Measurements from ENCODE around the gene SMAD4. TPM values are rescaled to one million over a fixed set of nuclear protein-coding genes. Genes with fewer than 3 reads are reported as not detected.
"Not testable (repeated sequence)": the region's sequence is repeated elsewhere in the genome, so short reads cannot be mapped to it uniquely, and the experiment has no call there.

SMAD4 gene
- total RNA-seq, 1 donor from 2014 or later, result 89.1 TPM

DNA sequence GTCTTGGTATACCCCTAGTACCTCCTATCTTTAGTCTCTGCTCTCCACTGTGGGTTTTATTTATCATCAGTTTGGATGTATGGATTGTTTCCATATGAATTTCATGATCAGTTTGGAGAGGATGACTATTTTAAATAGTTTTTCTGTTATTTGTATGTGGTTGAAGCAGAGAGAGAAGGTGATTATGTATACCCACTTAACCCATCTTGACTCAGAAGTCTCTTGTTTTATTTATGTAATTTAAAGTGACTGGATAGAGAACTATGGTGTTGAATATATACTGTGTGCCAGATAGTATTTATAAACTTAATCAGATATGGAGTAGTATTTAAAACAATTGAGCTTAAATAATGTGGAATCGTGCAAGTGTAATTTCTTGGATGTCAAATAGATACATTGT is 39.9 kb downstream of the SMAD4 start:
- intact Hi-C loops (cut with micrococcal nuclease), result no loop called here

DNA sequence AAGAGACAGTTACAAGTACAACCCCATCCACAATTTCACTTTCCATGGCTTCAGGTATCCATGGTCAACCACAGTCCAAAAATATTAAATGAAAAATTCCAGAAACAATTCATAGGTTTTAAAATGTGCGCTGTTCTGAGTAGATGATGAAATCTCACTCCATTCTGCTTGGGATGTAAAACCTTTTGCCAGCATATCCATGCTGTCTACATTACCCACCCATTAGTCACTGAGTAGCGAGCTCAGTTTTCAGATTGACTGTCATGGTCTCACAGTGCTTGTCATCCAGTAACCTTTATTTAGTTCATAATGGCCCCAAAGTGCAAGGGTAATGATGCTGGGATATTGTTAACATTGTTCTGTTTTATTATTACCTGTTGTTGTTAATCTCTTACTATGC is 40.5 kb downstream of the SMAD4 start:
- intact Hi-C loops (cut with micrococcal nuclease), result no loop called here

DNA sequence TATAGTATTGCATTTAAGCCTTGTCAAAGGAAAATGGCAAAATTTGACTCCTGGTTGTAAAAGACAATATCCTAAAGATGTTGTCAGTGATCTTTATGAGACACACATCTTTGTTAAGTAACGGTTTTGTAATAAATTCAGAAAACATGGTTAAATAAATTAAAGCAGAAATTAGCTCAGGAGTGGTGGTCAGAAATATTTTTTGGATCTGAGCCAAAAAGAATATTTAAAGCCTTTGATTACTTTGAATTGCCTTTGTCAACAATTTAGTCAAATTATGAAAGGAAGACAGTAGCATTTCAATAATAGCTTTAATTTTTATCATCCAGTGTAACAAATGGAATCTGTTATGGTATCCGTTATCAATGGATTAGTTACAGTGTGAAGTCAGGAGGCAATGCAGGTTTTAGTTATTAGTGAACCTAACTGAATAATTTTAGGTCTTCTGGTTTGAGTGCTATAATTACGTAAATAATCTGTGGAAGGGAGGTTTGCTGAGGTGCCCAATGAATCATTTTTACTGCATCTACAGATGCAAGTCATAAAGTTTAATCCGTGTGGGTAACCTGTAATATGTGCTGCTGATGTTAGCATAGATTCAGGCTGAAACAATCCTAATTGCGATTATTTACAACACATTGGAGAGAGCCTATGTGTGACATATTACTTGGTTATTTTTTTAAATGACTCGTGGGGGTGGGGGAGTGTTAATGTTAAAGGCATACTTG is 42.7 kb downstream of the SMAD4 start:
- intact Hi-C loops (cut with micrococcal nuclease), result no loop called here

DNA sequence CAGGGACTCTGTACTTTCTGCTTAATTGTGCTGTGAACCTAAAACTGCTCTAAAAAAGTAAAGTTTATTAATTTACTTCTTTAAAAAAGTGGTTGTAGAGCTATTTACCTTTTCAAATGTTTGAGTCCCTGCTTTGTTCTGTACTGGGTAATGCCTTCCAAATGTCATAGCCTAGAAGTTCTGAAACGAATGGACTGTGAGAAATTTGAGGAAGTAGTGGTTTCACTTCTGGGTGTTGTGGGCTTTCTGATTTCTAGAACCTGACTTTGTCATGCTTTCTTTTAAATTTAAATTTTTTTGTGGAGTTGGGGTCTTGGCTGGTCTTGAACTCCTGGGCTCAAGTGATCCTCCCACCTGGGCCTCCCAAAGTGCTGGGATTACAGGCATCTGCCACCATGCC is 44.6 kb downstream of the SMAD4 start:
- intact Hi-C loops (cut with micrococcal nuclease), result no loop called here

DNA sequence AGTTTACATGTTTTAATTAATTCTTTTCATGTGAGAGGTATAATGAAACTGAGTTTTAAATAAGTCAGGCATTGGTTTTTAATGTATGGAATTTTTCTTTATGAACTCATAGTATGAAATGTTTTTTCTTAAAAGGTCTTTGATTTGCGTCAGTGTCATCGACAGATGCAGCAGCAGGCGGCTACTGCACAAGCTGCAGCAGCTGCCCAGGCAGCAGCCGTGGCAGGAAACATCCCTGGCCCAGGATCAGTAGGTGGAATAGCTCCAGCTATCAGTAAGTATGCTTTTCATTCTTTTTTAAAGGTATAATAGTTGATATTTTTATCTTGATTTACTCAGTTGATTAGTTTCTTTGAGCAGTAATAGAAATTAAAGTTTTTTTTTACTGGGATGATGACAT is 46.5 kb downstream of the SMAD4 start:
- intact Hi-C loops (cut with micrococcal nuclease), result no loop called here

DNA sequence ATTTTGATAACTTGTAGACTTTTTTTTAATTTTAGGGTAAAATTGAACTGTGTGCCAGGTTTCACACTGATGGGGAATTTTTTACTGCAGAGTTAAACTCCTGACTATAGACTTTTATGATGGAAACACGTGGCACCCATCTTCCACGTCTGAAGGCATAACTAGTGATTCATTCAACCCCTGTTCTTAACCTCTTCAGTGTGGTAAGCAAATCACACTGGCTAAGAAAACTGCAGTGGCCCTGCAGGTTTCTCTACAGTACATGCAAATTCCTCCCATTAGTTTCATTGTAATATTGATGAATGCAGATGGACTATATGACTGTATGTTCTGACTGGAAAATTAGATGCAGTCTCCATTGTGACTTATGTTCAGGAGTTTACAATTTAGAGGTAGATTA is 47.2 kb downstream of the SMAD4 start:
- intact Hi-C loops (cut with micrococcal nuclease), result no loop called here

DNA sequence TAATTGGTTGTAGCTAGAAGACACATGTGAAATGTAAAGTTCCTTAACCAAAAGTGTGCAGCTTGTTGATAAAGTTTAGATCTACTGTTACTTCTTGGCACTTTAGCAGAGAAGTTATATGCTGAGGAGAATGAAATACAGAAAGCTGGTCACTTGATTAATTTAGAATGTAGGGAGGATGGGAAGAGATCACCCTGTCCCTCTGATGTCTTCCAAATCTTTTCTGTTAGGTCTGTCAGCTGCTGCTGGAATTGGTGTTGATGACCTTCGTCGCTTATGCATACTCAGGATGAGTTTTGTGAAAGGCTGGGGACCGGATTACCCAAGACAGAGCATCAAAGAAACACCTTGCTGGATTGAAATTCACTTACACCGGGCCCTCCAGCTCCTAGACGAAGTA is 48.0 kb downstream of the SMAD4 start:
- intact Hi-C loops (cut with micrococcal nuclease), result no loop called here

DNA sequence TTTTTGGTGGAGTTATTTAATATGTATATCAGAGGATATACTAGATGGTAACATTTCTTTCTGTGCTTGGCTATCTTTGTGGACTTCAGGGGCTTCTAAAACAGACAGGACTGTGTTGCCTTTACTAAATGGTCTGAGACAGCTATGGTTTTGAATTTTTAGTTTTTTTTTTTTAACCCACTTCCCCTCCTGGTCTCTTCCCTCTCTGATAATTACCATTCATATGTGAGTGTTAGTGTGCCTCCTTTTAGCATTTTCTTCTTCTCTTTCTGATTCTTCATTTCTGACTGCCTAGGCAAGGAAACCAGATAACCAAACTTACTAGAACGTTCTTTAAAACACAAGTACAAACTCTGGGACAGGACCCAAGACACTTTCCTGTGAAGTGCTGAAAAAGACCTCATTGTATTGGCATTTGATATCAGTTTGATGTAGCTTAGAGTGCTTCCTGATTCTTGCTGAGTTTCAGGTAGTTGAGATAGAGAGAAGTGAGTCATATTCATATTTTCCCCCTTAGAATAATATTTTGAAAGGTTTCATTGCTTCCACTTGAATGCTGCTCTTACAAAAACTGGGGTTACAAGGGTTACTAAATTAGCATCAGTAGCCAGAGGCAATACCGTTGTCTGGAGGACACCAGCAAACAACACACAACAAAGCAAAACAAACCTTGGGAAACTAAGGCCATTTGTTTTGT is 52.7 kb downstream of the SMAD4 start:
- intact Hi-C loops (cut with micrococcal nuclease), result no loop called here

DNA sequence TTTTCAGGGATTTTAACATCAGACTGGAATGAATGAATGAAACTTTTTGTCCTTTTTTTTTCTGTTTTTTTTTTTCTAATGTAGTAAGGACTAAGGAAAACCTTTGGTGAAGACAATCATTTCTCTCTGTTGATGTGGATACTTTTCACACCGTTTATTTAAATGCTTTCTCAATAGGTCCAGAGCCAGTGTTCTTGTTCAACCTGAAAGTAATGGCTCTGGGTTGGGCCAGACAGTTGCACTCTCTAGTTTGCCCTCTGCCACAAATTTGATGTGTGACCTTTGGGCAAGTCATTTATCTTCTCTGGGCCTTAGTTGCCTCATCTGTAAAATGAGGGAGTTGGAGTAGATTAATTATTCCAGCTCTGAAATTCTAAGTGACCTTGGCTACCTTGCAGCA is 53.4 kb downstream of the SMAD4 start:
- intact Hi-C loops (cut with micrococcal nuclease), result no loop called here

DNA sequence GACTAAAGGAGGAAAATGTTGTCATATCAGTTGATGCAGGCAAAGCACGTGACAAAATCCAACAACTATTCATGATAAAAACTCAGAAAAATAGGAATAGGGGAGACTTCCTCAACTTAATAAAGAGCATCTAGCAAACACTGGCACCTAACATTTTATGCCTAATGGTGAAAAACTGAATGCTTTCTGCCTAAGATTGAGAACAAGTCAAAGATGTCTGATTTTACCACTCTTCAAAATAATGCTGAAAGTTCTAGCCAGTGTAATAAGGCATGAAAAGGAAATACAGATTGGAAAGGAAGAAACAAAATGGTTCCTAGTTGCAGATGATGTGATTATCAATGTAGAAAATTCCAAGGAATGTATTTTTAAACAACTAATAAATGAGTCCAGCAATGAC is 58.4 kb downstream of the SMAD4 start:
- intact Hi-C loops (cut with micrococcal nuclease), result no loop called here

DNA sequence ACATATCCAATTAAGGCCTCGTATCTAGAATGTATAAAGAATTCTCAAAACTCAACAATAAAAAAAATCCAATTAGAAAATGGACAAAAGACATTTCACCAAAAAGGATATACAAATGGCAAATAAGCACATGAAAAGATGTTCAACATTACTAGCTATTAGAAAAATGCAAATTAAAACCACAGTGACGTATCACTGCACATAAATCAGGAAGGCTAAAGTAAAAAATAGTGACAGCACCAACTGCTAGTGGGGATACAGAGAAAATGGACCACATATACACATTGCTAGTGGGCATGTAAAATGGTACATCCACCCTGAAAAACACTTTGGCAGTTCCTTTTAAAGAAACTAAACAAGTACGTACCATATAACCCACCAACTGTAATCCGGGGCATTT is 59.7 kb downstream of the SMAD4 start:
- intact Hi-C loops (cut with micrococcal nuclease), result no loop called here

DNA sequence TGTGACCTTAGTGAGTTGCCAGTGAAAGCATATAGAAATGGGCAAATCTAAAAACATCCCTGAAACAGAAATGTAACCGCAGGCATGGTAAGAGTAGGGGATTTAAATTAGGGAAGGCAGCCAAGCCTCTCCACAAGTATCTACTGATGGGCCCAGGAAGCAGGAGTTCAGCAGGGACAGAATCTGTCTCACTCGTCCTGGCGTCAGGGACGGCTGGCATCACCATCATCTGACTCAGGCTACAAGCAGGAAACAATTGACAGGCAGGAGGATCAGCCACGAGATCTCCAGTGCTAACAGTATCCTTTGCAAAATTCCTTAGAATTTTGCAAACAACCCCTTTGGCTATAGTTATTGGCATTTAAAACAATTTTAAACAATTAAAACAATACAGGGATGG is 61.3 kb downstream of the SMAD4 start:
- intact Hi-C loops (cut with micrococcal nuclease), result no loop called here

DNA sequence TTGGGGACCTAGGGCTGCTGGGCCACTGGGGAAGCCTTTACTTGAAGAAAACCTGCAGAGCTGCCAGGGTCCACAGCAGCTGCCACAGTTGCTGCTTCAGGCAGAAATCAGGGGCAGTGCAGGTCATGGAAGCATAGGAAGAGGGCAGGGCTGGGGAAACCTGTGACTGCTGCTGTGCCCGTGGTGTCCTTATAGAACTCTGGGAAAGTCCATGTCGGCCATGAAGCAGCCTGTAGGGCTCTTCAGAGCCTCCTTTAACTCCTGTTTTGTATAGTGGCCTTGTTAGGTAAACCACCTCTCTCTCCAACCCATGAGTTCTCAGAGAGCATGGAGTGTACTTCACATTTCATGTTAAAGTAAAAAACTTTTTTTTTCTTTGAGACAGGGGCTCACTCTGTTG is 62.1 kb downstream of the SMAD4 start:
- intact Hi-C loops (cut with micrococcal nuclease), result no loop called here

DNA sequence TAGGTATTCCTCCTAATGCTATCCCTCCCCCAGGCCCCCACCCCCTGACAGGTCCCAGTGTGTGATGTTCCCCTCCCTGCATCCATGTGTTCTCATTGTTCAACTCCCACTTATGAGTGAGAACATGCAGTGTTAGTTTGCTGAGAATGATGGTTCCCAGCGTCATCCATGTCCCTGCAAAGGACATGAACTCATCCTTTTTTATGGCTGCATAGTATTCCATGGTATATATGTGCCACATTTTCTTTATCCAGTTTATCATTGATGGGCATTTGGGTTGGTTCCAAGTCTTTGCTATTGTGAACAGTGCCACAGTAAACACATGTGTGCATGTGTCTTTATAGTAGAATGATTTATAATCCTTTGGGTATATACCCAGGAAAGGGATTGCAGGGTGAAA is 63.0 kb downstream of the SMAD4 start:
- intact Hi-C loops (cut with micrococcal nuclease), result not testable (repeated sequence)

DNA sequence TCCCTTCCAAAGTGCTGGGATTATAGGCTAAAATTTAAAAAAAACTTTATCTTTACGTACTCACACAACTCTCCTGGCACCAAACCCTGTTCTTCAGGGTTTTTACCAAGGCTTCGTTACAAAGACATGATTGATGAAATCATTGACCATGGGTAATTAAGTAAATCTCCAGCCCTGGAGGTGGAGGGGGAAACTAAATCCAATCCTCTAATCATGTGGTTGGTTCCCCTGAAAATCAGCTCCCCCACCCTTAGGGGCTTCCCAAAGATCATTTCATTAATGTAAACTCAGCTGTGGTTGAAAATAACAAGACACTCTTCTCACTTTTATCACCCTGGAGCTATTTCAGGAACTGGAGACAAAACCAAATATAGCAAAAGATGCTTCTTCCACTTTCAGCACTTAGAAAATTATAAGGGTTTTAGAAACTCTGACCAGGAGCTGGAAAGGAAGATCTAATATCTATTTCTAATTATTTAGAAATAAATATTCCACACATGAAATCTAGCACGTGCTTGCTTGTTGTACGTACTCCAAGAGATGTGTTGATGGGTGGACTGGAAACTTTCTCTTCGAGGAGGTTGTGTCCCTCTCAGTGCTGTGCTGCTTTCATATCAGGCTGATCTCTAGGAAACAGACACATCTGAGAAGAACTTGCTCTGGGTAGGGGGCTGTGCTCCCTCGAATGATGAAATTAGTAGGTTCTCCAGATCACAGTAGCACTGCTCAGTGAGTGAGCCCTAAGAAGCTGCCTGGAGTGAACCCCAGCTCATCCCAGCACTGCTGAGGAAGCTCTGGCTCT is 67.2 kb downstream of the SMAD4 start:
- intact Hi-C loops (cut with micrococcal nuclease), result no loop called here

DNA sequence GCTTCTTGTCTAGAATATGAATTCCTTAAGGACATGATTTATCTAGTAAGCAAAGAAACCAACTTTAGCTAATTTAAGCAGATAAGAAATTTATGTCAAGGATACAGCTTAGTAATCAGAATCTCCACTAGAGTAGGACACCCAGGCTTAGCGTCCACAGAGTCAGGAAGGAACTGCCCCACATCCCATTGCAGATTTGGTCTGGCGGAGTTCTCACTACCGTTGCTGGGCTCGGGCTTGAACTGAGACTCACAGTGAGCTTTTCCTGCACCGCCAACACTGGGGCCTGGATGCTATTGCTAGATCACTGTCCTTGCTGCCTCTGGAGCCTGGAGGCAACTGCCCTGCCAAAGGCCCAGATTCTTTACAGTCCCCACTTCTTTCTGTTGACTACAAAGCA is 68.1 kb downstream of the SMAD4 start:
- intact Hi-C loops (cut with micrococcal nuclease), result no loop called here

DNA sequence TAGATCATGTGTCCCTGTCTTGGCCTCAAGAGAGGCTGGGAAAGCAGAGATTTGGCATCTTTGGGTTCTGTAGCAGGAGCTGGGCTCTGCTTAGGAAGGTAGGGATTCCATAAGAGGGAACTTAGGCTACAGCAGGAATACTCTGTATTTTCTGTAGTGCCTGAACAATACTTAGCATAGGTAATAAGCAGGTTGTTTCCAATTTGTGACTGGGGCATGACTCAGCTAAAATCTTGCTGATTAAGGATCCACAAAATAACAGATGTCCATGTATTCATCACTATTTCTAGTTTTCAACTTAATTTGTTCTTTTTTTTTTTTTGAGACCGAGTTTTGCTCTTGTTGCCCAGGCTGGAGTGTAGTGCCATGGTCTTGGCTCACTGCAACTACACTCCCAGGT is 68.5 kb downstream of the SMAD4 start:
- intact Hi-C loops (cut with micrococcal nuclease), result no loop called here

DNA sequence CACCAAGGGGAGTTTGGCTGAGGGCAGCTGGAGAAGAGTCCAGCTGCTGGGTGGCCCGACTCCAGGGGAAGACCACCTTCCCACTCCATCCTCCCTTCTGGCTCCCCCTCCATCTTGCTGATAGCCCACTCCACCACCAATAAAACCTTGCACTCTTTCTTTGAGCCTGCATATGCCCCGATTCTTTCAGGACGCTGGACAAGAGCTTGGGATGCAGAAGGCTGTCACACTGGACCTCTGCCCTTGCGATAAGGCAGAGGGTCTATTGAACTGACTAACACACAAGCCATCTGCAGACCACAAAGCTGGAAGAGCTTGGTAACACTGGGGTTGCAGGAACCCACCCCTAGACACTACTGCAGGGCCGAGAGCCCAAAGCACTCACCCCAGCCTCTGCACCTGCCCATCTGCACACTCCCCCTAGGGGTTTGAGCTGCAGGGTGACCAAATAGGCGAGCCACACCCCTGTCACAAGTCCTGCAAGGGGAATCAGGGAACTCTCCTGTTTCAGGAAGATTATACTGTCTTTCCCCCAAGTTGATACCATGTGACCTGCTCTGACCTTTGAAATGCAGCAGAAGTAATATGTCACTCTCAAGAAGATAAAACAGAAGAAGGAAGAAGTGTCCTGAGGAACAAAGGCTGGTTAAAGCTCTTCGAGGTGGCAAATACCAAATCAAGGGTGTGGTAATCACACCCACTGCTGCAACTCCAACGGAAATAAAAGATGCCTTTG is 70.5 kb downstream of the SMAD4 start:
- intact Hi-C loops (cut with micrococcal nuclease), result no loop called here

DNA sequence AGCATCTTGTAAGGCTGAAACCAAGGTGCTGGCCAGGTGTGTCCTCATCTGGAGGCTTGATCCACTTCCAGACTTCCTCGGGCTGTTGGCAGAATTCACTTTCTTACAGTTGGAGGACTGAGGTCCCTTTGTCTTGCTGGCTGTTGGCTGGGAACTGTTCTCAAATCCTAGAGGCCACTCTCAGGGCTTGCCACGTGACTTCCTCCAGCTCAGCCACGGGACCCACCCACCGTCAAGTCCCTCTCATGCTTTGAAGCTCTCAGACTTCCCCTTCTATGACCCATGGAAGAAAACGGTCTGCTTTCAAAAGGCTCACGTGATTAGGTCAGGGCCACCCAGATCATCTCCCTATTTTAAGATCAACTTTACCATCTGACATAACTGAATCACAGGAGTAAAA is 77.1 kb downstream of the SMAD4 start:
- intact Hi-C loops (cut with micrococcal nuclease), result no loop called here

DNA sequence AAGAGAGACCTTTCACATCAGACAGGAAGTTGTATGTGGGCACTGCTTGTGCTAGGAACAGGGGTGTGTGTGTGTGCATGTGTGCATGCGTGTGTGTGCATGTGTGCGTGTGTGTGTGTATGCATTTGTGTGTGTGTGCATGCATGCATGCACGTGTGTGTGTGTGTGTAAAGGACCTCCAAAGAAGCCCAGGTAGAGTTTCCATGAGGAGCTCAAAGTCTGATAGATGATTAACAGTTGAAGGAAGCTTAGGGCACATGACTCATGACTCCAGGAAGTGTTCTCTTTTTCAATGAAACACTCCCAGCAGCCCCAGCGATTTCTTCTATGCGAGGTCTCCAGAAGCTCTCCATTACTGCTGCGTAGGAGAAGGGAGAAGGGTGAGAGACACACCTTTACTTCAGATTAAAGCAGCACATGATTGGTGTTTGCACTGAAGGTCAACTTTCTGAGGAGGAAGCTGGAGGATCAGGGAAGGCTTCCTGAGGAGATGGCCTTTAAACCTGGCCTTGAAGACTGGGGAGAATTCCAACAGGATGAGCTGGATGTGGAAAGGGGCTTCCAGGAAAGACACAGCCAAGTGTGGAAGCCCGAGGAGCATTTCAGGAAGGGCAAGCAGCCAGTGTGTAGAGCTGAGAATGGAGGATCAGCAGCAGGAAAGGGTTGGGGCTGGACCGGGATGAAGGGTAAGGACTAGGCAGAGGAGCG is 77.7 kb downstream of the SMAD4 start:
- intact Hi-C loops (cut with micrococcal nuclease), result no loop called here

DNA sequence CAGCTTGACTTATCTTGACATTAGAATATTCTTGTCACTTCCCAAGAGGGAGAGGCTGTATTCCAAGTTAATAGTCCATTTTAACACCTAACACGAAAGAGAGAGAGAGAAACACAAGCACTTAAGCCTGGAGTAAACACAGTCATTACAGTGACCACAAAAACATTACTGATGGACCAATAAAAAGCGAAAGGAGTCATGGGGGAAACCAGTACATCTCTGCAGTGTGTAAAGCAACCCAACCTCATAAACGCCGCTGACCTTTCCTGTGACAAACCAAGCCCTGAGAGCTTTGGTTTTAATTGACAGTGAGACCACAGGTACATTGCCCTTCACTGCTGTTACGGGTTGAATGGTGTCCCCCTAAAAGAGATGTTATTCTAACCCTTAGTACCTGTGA is 78.3 kb downstream of the SMAD4 start:
- intact Hi-C loops (cut with micrococcal nuclease), result no loop called here
